Activated T-helper 9 cell treated with anti-CD3 and anti-CD28 coated beads, Interleukin-2, amount 50 U/mL, for 16 hours (primary cell): ENCODE results near the gene OLFML1.
"Not testable (repeated sequence)": the region's sequence is repeated elsewhere in the genome, so short reads cannot be mapped to it uniquely, and the experiment has no call there.

Experiments used
- DNase-seq: peaks from one replicate; pipeline ENCODE4 v3.0.0-alpha.2; 2020; ENCODE audit warnings: low read depth

Gene OLFML1

GRCh38 chr11:7512525-7513233 is 27.4 kb downstream of the OLFML1 start:
- no peak for DNase-seq

DNA sequence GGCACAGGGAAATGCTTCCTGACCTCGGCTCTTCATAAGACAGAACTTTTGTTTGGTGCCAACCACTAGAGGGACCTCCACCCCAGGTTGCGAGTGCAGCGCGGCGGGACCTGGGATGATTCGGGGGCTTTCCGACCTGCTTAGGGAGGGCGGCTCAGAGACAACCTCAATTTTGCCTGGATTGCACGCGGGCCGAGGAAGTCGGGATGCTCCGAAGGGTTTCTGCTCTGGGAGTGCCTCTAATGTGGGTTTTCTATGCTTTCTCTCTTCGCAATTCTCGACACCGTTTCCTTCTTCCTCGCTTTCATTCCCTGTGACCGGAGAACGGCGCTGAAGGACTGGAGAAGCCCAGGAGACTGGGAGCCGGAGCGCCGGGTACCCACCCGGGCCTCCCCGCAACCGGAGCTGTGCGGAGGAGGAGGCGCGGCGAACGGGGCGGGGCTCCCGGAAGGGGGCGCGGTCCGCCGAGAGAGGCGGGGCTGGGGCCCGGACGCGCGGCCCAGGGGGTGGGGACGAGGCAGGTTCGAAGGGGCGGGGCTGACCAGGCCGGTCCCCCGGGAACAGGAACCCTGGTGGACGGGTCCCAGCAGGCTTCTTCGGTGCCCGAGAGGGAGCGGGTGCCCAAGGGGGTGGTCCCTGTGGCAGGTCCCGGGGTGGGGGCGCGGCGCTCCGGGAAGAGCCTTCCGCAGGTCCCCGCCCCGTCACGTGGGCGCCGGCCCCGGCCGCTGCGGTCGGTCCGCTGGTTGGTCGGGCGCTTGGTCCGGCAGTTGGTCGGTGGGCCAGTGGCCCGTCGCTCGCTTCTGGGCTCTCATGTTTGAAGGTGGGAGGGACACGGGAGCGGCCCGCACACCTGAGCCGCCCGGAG is 28.2 kb downstream of the OLFML1 start, which contains the start of gene PPFIBP2:
Gene PPFIBP2, plus strand, starts transcription at position 766 of the 865 bp plus-strand sequence. CDS start 35,477 bp downstream, outside the sequence.
- peak; percentile 76 for DNase-seq

DNA sequence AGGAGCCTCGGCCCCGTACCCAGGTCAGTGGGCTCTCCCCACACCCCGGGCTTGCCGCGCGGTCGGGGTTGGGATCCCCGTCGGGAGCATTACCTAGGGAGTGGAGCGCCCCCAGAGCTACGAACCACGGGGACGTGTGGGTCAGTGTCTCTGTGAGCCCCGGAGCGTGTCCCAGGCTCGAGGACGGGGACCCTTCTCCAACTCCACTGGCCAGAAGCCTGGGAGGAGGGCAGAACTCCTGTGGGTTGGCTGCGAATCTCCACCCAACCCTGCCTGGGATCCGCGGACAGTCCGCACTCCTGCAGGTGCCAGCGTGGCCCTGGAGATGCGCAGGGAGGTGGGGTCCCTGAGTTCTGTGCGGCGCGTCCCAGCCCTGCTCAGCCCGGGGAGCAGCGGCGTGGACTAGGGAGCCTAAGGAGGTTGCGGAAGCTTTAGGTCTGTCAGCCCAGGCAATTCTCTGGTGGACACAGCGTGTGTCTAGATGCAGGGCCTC is 28.8 kb downstream of the OLFML1 start:
- no peak for DNase-seq

DNA sequence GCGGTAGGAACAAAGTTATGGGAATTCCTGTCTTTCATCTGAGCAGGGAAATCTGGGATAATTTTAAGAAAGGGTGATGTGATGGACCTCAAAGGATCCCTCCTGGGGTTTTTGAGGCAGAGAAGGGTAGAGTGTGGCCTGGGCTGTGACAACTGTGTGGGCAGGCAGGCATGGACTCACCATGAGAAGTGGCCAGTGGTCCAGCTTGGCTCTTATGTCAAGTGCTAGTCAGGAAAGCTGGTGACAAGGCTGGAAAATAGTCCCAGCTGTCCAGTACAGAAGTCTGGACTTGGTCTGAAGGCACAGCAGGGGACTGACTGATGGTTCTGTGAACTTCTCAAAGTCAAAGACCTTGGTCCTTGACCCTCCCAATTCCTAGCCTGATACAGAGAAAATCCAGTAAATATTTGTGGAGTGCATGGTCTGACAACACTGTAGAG is 30.2 kb downstream of the OLFML1 start:
- no peak for DNase-seq

DNA sequence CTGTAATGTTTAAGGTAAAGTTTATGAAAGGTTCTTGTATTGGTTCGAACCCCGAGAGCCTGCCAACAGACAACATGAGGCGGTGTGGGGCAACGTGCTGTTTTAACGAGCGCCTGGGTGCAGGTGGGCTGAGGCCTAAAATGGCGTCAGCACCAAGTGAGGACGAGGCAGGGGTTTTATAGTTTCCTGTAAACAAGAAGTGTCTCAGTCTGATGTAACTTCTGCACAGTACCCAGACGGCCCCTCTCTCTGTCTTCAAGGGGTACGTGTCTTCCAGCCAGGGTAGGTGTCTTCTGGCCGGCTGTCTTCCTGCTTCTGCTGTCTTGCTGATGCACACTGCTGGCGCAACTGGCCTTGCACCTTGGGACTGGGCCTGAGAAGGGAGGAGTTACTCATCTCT is 31.2 kb downstream of the OLFML1 start:
- no peak for DNase-seq

DNA sequence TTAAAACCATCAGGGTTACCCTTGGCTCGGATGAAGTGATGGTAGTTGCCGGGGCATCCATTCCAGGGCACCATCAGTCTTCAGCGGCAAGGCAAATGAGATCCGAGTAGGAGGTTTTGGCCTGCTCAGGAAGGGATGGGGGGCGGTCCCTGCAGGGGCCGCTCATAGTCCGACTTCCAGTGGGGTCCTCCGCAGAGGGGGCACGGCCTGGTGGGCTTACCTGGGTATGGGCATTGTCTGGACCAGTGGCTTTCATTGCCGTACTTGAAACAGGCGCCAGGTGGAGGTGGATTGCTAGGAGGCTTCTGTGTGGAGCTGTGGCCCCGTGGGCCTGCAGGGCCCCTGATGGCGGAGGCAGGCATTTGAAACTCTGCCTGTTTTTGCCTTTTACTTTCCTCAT is 32.4 kb downstream of the OLFML1 start:
- not testable (repeated sequence) for DNase-seq

GRCh38 chr11:7518811-7519562 is 33.7 kb downstream of the OLFML1 start:
- DNase-seq = no peak

GRCh38 chr11:7520011-7520942 is 35.0 kb downstream of the OLFML1 start:
- no peak for DNase-seq

DNA sequence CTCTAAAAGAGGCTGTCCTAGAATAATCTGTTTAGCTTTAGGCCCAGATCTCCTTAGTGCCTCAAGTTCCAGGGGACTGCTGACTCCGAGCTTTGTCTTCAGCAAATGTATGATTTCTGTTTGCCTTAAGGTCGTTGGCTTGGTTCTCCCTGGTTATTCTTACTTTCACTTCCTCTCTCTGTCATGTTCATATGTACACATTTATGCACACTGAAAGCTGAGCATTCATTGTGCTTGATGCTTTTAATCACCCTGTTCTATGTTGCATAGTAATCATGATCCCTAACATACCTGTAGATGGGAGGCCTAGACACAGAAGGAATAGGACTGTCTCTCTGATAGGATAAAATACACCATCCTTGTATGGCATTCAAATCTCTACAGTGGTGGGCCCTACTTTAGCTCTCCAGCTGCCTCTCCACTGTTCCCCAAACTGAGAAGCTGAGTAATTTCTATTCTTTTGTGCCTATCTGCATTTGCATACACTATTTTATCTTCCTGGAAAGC is 35.7 kb downstream of the OLFML1 start:
- DNase-seq = no peak

DNA sequence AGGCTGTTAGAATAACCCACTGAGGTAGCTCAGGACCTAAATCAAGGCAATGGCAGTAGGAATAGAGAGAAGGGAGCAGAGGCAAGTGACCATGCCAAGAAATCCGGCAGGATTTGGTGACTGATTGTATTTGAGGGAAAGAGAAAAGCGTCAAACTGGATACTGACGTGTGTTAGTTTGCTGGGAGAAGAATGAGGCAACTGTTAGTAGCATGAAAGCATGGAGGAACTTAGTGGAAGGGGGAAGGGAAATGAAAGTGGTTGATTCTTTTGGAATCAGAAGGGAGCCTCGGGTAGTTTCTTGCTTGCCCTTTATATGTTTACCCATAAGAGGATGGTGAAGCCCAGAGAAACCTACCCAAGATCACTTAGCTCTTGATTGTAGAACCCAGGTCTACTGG is 36.8 kb downstream of the OLFML1 start:
- DNase-seq = no peak

GRCh38 chr11:7522546-7522945 is 37.2 kb downstream of the OLFML1 start:
- DNase-seq = no peak

DNA sequence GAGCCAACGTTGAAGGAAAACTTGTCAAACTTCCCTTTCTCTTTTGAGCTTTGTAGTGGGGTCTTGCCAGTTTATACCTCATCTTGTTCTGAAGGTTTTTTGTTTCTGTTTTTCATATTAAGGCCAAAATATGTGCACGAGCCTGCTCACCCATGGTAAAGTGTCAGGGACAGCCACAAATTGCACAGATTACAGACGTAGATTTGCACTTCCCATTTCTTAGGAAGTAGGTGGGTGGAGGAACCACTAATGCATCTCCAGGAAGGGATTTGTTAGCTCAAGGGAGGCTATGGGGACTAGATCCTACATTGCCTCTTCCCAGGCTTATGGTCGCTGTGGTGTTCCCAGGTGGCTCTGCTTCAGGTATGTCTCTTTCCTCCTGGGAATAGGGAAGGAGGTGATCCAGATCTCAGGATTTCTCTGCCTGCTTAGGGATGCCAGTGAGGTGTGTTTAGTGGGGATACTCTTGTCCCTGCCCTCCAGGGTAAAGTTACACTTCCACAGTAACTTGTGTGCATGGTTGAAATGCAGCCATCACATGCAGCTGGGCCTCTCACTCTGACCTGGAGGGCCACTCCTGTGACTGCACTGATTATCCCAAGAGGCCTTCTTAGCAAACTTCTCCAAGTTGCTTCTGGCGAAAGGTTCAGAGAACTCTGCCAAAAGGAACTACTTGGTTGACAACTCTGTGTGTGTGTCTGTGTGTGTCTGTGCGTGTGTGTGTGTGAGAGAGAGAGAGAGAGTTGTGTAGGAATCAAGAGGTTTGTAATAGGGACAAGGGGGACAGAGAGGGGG is 38.3 kb downstream of the OLFML1 start:
- DNase-seq = no peak

- no peak for DNase-seq
Observed at GRCh38 chr11:7524462-7525235, 39.3 kb downstream of the OLFML1 start.

- DNase-seq = no peak
Observed at GRCh38 chr11:7525424-7525823, 40.1 kb downstream of the OLFML1 start.

- no peak for DNase-seq
Observed at GRCh38 chr11:7527029-7527428, 41.7 kb downstream of the OLFML1 start.

DNA sequence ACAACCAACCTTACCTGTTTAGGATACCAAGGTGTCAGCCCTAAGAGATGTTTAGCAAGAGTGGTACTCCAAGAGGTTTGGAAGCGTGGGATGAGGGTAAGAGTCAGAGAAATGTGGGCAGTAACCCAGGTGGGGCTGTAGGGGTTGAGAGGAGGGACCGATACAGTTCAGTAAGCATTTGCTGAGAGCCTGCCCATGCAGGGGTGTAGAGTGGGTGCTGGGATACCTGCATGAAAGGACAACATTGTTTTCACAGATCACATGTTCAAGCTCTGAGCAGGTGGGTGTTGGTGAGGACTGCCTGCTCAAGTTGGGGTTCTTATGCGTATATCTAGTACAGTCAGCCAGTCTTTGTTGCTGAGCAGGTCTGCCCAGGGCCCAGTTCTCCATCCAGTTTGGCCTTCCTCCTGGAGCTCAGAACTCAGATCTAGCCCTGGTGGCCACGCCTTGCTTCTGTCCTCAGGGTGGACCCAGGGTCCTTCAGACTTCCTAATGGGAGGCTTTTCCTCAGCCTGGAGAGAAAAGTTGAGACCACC is 43.3 kb downstream of the OLFML1 start:
- no peak for DNase-seq

DNA sequence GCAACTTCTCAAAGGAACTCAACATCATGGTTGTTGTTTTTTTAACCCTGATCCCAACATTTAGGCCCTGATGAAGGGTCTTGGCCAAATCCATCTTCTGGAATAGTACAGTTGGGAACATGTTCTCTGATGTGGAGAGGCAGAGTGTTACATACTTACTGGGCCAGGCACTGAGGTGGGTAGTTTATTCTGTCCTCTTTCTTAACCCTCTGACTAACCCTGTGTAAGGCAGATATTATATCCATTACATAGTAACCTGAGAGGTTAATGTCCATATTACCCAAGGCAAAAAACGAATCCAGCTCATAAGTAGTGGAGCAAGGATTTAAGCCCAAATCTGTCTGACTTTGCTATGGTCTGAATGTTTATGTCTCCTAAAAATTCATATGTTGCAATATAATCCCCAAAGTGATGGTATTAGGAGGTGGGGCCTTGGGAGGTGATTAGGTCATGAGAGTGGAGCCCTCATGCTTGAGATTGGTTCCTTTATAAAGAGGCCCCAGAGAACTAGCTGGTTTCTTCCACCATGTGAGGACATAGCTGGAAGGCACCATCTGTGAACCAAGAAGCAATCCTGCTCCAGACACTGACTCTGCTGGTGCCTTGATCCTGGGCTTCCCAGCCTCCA is 44.8 kb downstream of the OLFML1 start:
- no peak for DNase-seq

DNA sequence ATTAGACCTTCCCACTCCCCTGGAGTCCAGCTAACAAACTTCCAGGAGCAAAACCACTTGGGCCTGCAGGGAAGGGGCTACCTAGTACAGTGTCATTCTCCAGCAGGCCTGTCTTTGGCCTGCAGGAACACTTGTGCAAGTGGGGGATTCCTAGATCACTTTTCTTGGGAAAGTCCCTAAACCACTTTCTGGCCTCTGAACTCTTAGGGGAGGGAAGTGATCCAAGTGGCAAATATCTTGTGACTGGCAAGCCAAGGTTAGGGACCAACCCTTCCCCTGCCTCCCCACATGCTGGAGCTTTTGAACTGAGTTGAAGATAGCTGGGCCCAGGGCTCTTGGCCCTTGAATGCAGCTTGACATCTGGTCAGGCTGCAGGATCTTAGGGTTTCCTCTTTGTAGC is 45.7 kb downstream of the OLFML1 start:
- no peak for DNase-seq
